EL (cell line): Measurements from ENCODE around the gene MAMDC4.
"Not testable (repeated sequence)": the region's sequence is repeated elsewhere in the genome, so short reads cannot be mapped to it uniquely, and the experiment has no call there.

ENCODE experiments used
- DNase-seq: peaks from one replicate; pipeline ENCODE4 v3.0.0-alpha.2; 2016

MAMDC4 gene

GRCh38 chr9:136851941-136852663, at the start of gene MAMDC4:
Gene MAMDC4 (plus strand): TSS chr9:136852346. CDS start chr9:136852417, 71 bp downstream.
- no peak for DNase-seq

- not testable (repeated sequence) for DNase-seq
These were observed 49.1 kb upstream of the MAMDC4 start for GRCh38 chr9:136803009-136803550.

- DNase-seq: no peak
These were observed 48.3 kb upstream of the MAMDC4 start for GRCh38 chr9:136803551-136804508.

GRCh38 chr9:136804509-136805206, 47.5 kb upstream of the MAMDC4 start:
- no peak for DNase-seq

GRCh38 chr9:136805207-136805740, 46.9 kb upstream of the MAMDC4 start:
- DNase-seq: no peak

GRCh38 chr9:136806067-136806466, 46.1 kb upstream of the MAMDC4 start:
- DNase-seq: no peak

- DNase-seq: no peak
These were observed 45.4 kb upstream of the MAMDC4 start for GRCh38 chr9:136806631-136807201.

GRCh38 chr9:136807281-136808074, 44.7 kb upstream of the MAMDC4 start, which contains the start of gene RABL6:
Gene RABL6 (plus strand): TSS chr9:136807948. CDS start chr9:136808197, 249 bp downstream.
- peak; percentile 78 for DNase-seq

GRCh38 chr9:136808075-136808805, 43.9 kb upstream of the MAMDC4 start:
- peak; percentile 19 for DNase-seq

- DNase-seq: peak; percentile 40
These were observed 43.4 kb upstream of the MAMDC4 start for GRCh38 chr9:136808806-136809158.

- no peak for DNase-seq
These were observed 37.3 kb upstream of the MAMDC4 start for GRCh38 chr9:136814725-136815421.

GRCh38 chr9:136815422-136815782, 36.7 kb upstream of the MAMDC4 start:
- DNase-seq: no peak

- no peak for DNase-seq
These were observed 30.9 kb upstream of the MAMDC4 start for GRCh38 chr9:136820971-136821825.

- DNase-seq: no peak
These were observed 30.2 kb upstream of the MAMDC4 start for GRCh38 chr9:136821826-136822544.

GRCh38 chr9:136823136-136824046, 28.8 kb upstream of the MAMDC4 start:
- DNase-seq: no peak

GRCh38 chr9:136824496-136825225, 27.5 kb upstream of the MAMDC4 start:
- DNase-seq: no peak
